Peyer's patch (tissue), 4 donors: Measurements from ENCODE around the gene NOD1. TPM values are rescaled to one million over a fixed set of nuclear protein-coding genes. Genes with fewer than 3 reads are reported as not detected.

Source experiments
- DNase-seq, 3 donors: peaks; one replicate each; pipeline ENCODE4 v3.0.0-alpha.2; 2017 to 2019
- H3K27ac ChIP-seq, 4 donors: fragments of 200-600 bp; sonication (generic); one replicate each; pipeline ENCODE4 v1.5.1; 2016 to 2019
- H3K27me3 ChIP-seq, 2 donors: fragments of 200-600 bp; sonication (generic); one replicate each; pipeline ENCODE4 v1.5.1; 2019
- H3K36me3 ChIP-seq, 3 donors: fragments of 200-600 bp; sonication (generic); one replicate each; pipeline ENCODE4 v1.5.1; 2016 to 2019
- H3K4me1 ChIP-seq, 4 donors: fragments of 200-600 bp; sonication (generic); one replicate each; pipeline ENCODE4 v1.5.1; 2016 to 2019
- H3K4me3 ChIP-seq, 4 donors: fragments of 200-600 bp; sonication (generic); 1 replicate in 3 of 4; 2 replicates in 1 of 4; pipeline ENCODE4 v1.5.1; 2016 to 2019; ENCODE audit warnings: mild to moderate bottlenecking in 1 of 4
- H3K9me3 ChIP-seq, 4 donors: fragments of 200-600 bp; sonication (generic); one replicate each; pipeline ENCODE4 v1.5.1; 2016 to 2019; ENCODE audit warnings: mild to moderate bottlenecking in 1 of 4
- CTCF ChIP-seq, 6 experiments: fragments of 450-650 bp in 4 of 6; fragments of 200-600 bp in 2 of 6; sonication (generic) in 1 of 6; IDR thresholded peaks; one replicate each; pipeline ENCODE4 v1.5.1; 2017 to 2019; ENCODE audit warnings: antibody characterized with exemption in 6 of 6, mild to moderate bottlenecking in 3 of 6, moderate library complexity in 1 of 6
- POLR2A ChIP-seq, 2 donors: fragments of 450-650 bp; IDR thresholded peaks; one replicate each; pipeline ENCODE4 v1.5.1; 2017; ENCODE audit warnings: antibody characterized with exemption in 2 of 2, mild to moderate bottlenecking in 2 of 2, moderate library complexity in 2 of 2
- total RNA-seq, 4 donors: library from RNA; depleted of rRNA; stranded (reverse); fragments of >200 nt; gene quantifications; one replicate each; pipeline ENCODE4 v1.1.0, GENCODE V29; 2016

The NOD1 gene
- total RNA-seq, 4 donors from 2014 or later = 4.0 to 29.7 (median 21.0) TPM

GRCh38 chr7:30405179-30405578, 73.4 kb downstream of the NOD1 start:
- H3K27me3 ChIP-seq = no peaks in the 10 kb centered on the region
- H3K4me1 ChIP-seq = no peaks in the 10 kb centered on the region
- peaks cover 0 to 9% (median 0%) of the 10 kb centered on the region in 3 donors for H3K36me3 ChIP-seq
- TF ChIP-seq POLR2A (IDR thresholded peaks at IDR 0.05) = no peak
- TF ChIP-seq CTCF (IDR thresholded peaks at IDR 0.05) = no peak
- DNase-seq = no peak
- no peak overlapping the region for H3K27ac ChIP-seq
- H3K4me3 ChIP-seq = no peak overlapping the region
- no peaks in the 10 kb centered on the region for H3K9me3 ChIP-seq

DNA sequence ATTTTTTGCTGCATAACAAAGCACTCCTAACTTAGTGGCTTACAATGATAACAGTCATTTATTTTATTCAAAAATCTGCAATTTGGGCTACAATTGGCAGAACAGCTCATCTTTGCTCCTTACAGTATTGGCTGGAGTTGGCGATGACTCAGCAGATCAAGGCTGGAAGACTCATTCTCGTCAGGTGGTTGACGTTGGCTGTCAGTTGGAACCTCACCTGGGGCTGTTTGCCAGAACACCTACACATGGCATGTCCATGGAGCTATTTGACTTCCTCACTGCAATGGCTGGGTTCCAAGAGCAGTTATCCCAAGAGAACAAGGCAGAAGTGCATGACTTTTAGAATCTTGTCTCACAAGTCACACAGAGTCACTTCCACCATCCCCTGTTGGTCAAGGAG, 75.1 kb downstream of the NOD1 start:
- Histone ChIP-seq H3K27me3 (no peaks in the 10 kb centered on the region), H3K36me3 (peaks cover 0 to 9% (median 0%) of the 10 kb centered on the region in 3 donors), H3K4me3 (no peak overlapping the region), H3K4me1 (no peaks in the 10 kb centered on the region), H3K9me3 (no peaks in the 10 kb centered on the region), H3K27ac (no peak overlapping the region)
- TF ChIP-seq CTCF (IDR thresholded peaks at IDR 0.05) (no peak), POLR2A (IDR thresholded peaks at IDR 0.05) (no peak)
- no peak for DNase-seq

GRCh38 chr7:30396389-30396788, 82.2 kb downstream of the NOD1 start:
- Histone ChIP-seq H3K27ac (no peak overlapping the region), H3K9me3 (no peaks in the 10 kb centered on the region), H3K27me3 (no peaks in the 10 kb centered on the region), H3K4me3 (no peak overlapping the region), H3K36me3 (no peaks in the 10 kb centered on the region), H3K4me1 (no peaks in the 10 kb centered on the region)
- DNase-seq = no peak
- TF ChIP-seq CTCF (IDR thresholded peaks at IDR 0.05) = peak in 1 of 6 experiments; percentile 12
- TF ChIP-seq POLR2A (IDR thresholded peaks at IDR 0.05) = no peak

- H3K27ac ChIP-seq = no peak overlapping the region
- no peaks in the 10 kb centered on the region for H3K4me1 ChIP-seq
- no peaks in the 10 kb centered on the region for H3K9me3 ChIP-seq
- no peak overlapping the region for H3K4me3 ChIP-seq
- TF ChIP-seq POLR2A (IDR thresholded peaks at IDR 0.05) (no peak), CTCF (IDR thresholded peaks at IDR 0.05) (no peak)
- H3K36me3 ChIP-seq = no peaks in the 10 kb centered on the region
- no peaks in the 10 kb centered on the region for H3K27me3 ChIP-seq
- DNase-seq = no peak
These were observed 82.9 kb downstream of the NOD1 start for GRCh38 chr7:30395676-30396075.

DNA sequence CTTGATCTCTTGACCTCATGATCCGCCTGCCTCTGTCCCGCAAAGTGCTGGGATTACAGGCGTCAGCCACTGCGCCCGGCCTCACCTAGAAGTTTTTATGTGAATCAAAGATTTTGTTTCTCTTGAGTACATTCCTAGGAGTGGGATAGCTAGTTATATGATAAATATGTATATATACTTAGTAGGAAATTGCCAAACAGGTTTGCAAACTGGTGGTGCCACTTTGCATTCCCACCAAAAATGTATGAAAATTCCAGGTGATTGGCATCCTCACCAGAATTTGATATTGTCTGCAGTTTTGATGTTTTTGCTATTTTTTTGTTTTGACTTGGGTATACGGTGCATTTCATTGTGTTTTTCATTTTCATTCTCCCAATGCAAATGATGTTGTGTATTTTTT, 86.8 kb downstream of the NOD1 start:
- Histone ChIP-seq H3K36me3 (no peaks in the 10 kb centered on the region), H3K4me3 (no peak overlapping the region), H3K27ac (no peak overlapping the region), H3K9me3 (no peaks in the 10 kb centered on the region), H3K27me3 (no peaks in the 10 kb centered on the region), H3K4me1 (no peaks in the 10 kb centered on the region)
- TF ChIP-seq POLR2A (IDR thresholded peaks at IDR 0.05) = no peak
- TF ChIP-seq CTCF (IDR thresholded peaks at IDR 0.05) = no peak
- DNase-seq = no peak
